ENCODE measurements around the gene EPB41L3. TPM values are rescaled to one million over a fixed set of nuclear protein-coding genes. Genes with fewer than 3 reads are reported as not detected.

EPB41L3 gene
- total RNA-seq, 1 donor from 2014 or later = 41.7 TPM

DNA sequence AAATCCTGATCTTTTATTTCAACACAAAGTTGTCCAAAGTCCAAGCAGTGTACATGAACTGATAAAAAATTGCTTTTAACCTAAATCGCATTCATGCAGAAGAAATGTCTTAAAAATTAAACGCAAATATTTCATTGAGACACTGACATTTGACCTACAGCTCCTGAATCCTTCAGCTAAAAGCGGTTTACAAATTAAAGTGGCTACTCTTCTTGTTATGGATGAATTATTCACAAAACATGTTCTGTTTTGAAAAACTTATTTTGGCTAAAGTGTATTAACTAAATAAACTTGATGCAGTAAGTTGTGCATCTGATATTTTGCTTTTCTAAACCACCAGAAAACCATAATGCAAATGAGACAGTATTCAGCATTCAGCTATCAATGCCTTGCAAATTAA lies 2.2 kb downstream of the EPB41L3 start:
- Mint-ChIP-seq H3K4me1 (ENCODE audit: low read depth) (peaks cover 10% of the 10 kb centered on the region), H3K36me3 (ENCODE audit: insufficient read depth) (no peaks in the 10 kb centered on the region), H3K4me3 (ENCODE audit: low read depth) (peak overlapping the region; percentile 84), H3K27ac (no peak overlapping the region), H3K27me3 (peaks cover 6% of the 10 kb centered on the region), H3K9me3 (ENCODE audit: low read depth) (no peaks in the 10 kb centered on the region)
- TF ChIP-seq, protein P1, sequence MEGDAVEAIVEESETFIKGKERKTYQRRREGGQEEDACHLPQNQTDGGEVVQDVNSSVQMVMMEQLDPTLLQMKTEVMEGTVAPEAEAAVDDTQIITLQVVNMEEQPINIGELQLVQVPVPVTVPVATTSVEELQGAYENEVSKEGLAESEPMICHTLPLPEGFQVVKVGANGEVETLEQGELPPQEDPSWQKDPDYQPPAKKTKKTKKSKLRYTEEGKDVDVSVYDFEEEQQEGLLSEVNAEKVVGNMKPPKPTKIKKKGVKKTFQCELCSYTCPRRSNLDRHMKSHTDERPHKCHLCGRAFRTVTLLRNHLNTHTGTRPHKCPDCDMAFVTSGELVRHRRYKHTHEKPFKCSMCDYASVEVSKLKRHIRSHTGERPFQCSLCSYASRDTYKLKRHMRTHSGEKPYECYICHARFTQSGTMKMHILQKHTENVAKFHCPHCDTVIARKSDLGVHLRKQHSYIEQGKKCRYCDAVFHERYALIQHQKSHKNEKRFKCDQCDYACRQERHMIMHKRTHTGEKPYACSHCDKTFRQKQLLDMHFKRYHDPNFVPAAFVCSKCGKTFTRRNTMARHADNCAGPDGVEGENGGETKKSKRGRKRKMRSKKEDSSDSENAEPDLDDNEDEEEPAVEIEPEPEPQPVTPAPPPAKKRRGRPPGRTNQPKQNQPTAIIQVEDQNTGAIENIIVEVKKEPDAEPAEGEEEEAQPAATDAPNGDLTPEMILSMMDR (IDR thresholded peaks at IDR 0.05; ENCODE audit: unreplicated experiment) = no peak
- no peak for DNase-seq (ENCODE audit: low spot score, unreplicated experiment)

DNA sequence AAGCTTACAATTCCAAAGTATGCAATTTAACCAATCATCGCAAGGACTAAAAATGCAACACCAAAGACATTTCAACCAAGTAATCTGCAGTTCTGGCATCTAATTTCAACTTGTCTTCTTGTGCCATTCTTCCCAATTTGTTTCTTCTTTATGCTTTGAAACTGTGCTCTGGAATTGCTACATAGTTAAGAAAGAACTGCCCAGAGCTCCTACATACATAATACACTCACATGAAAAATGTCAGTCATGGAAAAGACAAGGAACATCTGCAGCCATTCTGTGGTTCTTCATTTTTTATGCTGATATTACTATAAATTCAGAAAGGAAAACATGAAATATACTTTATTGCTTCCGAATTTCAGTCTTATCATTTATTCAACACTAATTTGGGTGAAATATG lies 4.4 kb downstream of the EPB41L3 start:
- TF ChIP-seq, protein P1 (IDR thresholded peaks at IDR 0.05; ENCODE audit: unreplicated experiment) = no peak
- Mint-ChIP-seq H3K9me3 (ENCODE audit: low read depth) (no peaks in the 10 kb centered on the region), H3K4me1 (ENCODE audit: low read depth) (peaks cover 10% of the 10 kb centered on the region), H3K36me3 (ENCODE audit: insufficient read depth) (peaks cover 2% of the 10 kb centered on the region), H3K27me3 (no peaks in the 10 kb centered on the region), H3K27ac (no peak overlapping the region), H3K4me3 (ENCODE audit: low read depth) (no peak overlapping the region)
- DNase-seq (ENCODE audit: low spot score, unreplicated experiment) = no peak

DNA sequence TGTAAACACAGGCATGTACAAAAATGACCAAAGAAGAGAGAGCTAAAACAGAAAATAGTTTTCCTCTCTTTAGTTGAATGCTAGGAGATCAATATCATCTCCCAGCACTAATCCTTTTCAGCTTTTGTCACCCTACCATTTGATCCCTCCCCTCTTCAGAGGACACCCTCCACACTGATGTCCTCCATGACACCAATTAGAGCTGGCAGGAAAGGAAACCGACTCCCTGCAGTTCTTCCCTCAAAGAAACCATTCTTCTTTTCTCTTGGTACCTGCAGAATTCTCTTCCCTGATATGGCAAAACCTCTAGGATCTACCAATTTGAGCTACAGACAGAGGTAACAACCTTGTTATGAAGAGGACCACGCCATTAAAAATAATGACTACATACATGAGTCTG lies 5.3 kb downstream of the EPB41L3 start:
- H3K4me1 Mint-ChIP-seq (ENCODE audit: low read depth) = peaks cover 7% of the 10 kb centered on the region
- TF ChIP-seq, protein P1 (IDR thresholded peaks at IDR 0.05; ENCODE audit: unreplicated experiment) = no peak
- no peak for DNase-seq (ENCODE audit: low spot score, unreplicated experiment)
- no peaks in the 10 kb centered on the region for H3K27me3 Mint-ChIP-seq
- H3K4me3 Mint-ChIP-seq (ENCODE audit: low read depth) = no peak overlapping the region
- peaks cover 2% of the 10 kb centered on the region for H3K36me3 Mint-ChIP-seq (ENCODE audit: insufficient read depth)
- no peaks in the 10 kb centered on the region for H3K9me3 Mint-ChIP-seq (ENCODE audit: low read depth)
- H3K27ac Mint-ChIP-seq = no peak overlapping the region

DNA sequence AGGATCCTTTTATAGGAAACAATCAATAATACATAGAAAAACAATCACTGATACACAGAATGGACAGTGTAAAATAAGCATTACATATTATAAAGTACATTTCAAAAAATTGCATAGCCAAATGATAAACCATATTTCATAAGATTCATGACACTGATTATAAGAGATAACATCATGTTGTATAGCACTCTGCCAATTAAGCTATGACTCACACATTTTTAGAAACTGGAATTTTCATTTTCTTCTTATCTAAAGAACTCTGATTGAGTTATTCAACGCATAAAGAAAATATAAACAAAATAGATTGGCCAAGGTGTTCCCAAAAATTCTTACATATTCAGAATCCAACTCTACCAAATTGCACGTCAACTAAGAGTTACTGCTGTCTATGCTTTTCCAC lies 5.9 kb downstream of the EPB41L3 start:
- no peak overlapping the region for H3K27ac Mint-ChIP-seq
- no peak overlapping the region for H3K4me3 Mint-ChIP-seq (ENCODE audit: low read depth)
- H3K4me1 Mint-ChIP-seq (ENCODE audit: low read depth) = peaks cover 7% of the 10 kb centered on the region
- H3K9me3 Mint-ChIP-seq (ENCODE audit: low read depth) = no peaks in the 10 kb centered on the region
- H3K36me3 Mint-ChIP-seq (ENCODE audit: insufficient read depth) = peaks cover 2% of the 10 kb centered on the region
- no peaks in the 10 kb centered on the region for H3K27me3 Mint-ChIP-seq
- no peak for DNase-seq (ENCODE audit: low spot score, unreplicated experiment)
- TF ChIP-seq, protein P1 (IDR thresholded peaks at IDR 0.05; ENCODE audit: unreplicated experiment) = no peak

DNA sequence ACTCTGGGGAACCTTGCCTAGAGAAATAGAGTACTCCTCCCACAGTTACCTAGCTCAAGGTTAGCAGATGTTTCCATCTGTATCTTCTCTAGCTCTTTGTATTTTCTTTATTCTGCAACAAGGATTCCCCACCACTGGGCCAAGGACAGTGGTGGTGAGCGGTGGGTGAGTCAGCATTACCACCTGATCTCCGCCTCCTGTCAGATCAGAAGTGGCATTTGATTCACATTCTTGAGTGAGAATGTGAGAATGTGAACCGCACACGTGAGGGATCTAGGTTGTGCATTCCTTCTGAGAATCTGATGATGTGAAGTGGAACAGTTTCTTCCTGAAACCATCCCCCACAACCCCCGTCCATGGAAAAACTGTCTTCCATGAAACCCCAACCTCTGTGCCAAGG lies 9.0 kb downstream of the EPB41L3 start:
- no peaks in the 10 kb centered on the region for H3K27me3 Mint-ChIP-seq
- TF ChIP-seq, protein P1 (IDR thresholded peaks at IDR 0.05; ENCODE audit: unreplicated experiment) = no peak
- H3K4me1 Mint-ChIP-seq (ENCODE audit: low read depth) = no peaks in the 10 kb centered on the region
- H3K4me3 Mint-ChIP-seq (ENCODE audit: low read depth) = no peak overlapping the region
- no peaks in the 10 kb centered on the region for H3K9me3 Mint-ChIP-seq (ENCODE audit: low read depth)
- H3K36me3 Mint-ChIP-seq (ENCODE audit: insufficient read depth) = peaks cover 2% of the 10 kb centered on the region
- no peak for DNase-seq (ENCODE audit: low spot score, unreplicated experiment)
- no peak overlapping the region for H3K27ac Mint-ChIP-seq
